ENCODE data around the gene CIAPIN1. TPM values are rescaled to one million over a fixed set of nuclear protein-coding genes. Genes with fewer than 3 reads are reported as not detected.

The CIAPIN1 gene
- polyA plus RNA-seq, 3 donors: 24.0 to 46.5 (median 42.1) TPM

GRCh38 chr16:57479205-57479975, 32.2 kb upstream of the CIAPIN1 start:
- H3K4me1 Mint-ChIP-seq: peaks cover 19% of the 10 kb centered on the region
- no peaks in the 10 kb centered on the region for H3K9me3 ChIP-seq (replicated peaks in 1 of 2; ENCODE audit: control insufficient read depth in 1 of 2, insufficient read depth in 1 of 2, low read length in 2 of 2)
- H3K27ac ChIP-seq (ENCODE audit: low read depth in 1 of 2, low read length in 2 of 2): no peak overlapping the region
- peaks cover 19 to 26% of the 10 kb centered on the region in 2 donors for H3K4me1 ChIP-seq (ENCODE audit: control insufficient read depth in 1 of 2, insufficient read depth in 2 of 2, low read length in 2 of 2)
- no peak overlapping the region for H3K27ac Mint-ChIP-seq
- H3K9ac ChIP-seq (ENCODE audit: insufficient read depth, low read length, poor library complexity, severe bottlenecking): no peak overlapping the region
- intact Hi-C loops (cut with micrococcal nuclease): no loop called here
- no peak overlapping the region for H3K4me3 ChIP-seq (replicated peaks in 1 of 3; ENCODE audit: low read depth in 2 of 3, low read length in 3 of 3)
- H2AFZ ChIP-seq (ENCODE audit: insufficient read depth, low read depth, low read length, poor library complexity, severe bottlenecking): peak overlapping the region; percentile 3
- H3K27me3 ChIP-seq (ENCODE audit: control insufficient read depth in 2 of 2, insufficient read depth in 2 of 2, low read length in 2 of 2): peaks cover 0 to 13% of the 10 kb centered on the region in 2 donors
- peak overlapping the region in 1 of 2 donors; percentile 79 for H3K4me3 Mint-ChIP-seq
- peaks cover 18 to 42% (median 29%) of the 10 kb centered on the region in 3 donors for H3K27me3 Mint-ChIP-seq (ENCODE audit: low read depth in 3 of 3)
- DNase-seq: no peak
- peaks cover 0 to 1% of the 10 kb centered on the region in 2 donors for H3K36me3 Mint-ChIP-seq
- 28% methylated on average over 25 of the region's 36 CpGs for WGBS (ENCODE audit: insufficient coverage)
- peak overlapping the region; percentile 25 for H3K4me2 ChIP-seq (replicated peaks; ENCODE audit: extremely low read depth, low read length, poor library complexity, severe bottlenecking)
- no peak for TF ChIP-seq CTCF (IDR thresholded peaks at IDR 0.05)
- no peaks in the 10 kb centered on the region for H3K79me2 ChIP-seq (ENCODE audit: insufficient read depth, low read length)
- no peaks in the 10 kb centered on the region for H4K20me1 ChIP-seq (ENCODE audit: insufficient read depth, low read length)
- H3K9me3 Mint-ChIP-seq: peaks cover 0 to 3% (median 2%) of the 10 kb centered on the region in 7 donors
- H3K36me3 ChIP-seq (replicated peaks in 1 of 2; ENCODE audit: control insufficient read depth in 1 of 2, insufficient read depth in 2 of 2, low read length in 2 of 2): no peaks in the 10 kb centered on the region

GRCh38 chr16:57478396-57479204, 31.4 kb upstream of the CIAPIN1 start:
- no peak for TF ChIP-seq CTCF (IDR thresholded peaks at IDR 0.05)
- peaks cover 19 to 26% of the 10 kb centered on the region in 2 donors for H3K4me1 ChIP-seq (ENCODE audit: control insufficient read depth in 1 of 2, insufficient read depth in 2 of 2, low read length in 2 of 2)
- intact Hi-C loops (cut with micrococcal nuclease): no loop called here
- no peak for DNase-seq
- peak overlapping the region; percentile 25 for H3K4me2 ChIP-seq (replicated peaks; ENCODE audit: extremely low read depth, low read length, poor library complexity, severe bottlenecking)
- H3K27me3 Mint-ChIP-seq (ENCODE audit: low read depth in 3 of 3): peaks cover 18 to 42% (median 27%) of the 10 kb centered on the region in 3 donors
- no peaks in the 10 kb centered on the region for H3K9me3 ChIP-seq (replicated peaks in 1 of 2; ENCODE audit: control insufficient read depth in 1 of 2, insufficient read depth in 1 of 2, low read length in 2 of 2)
- H3K9me3 Mint-ChIP-seq: peaks cover 0 to 3% (median 2%) of the 10 kb centered on the region in 7 donors
- no peaks in the 10 kb centered on the region for H4K20me1 ChIP-seq (ENCODE audit: insufficient read depth, low read length)
- peaks cover 19% of the 10 kb centered on the region for H3K4me1 Mint-ChIP-seq
- no peak overlapping the region for H3K27ac ChIP-seq (ENCODE audit: low read depth in 1 of 2, low read length in 2 of 2)
- H3K36me3 ChIP-seq (replicated peaks in 1 of 2; ENCODE audit: control insufficient read depth in 1 of 2, insufficient read depth in 2 of 2, low read length in 2 of 2): no peaks in the 10 kb centered on the region
- no peak overlapping the region for H3K4me3 ChIP-seq (replicated peaks in 1 of 3; ENCODE audit: low read depth in 2 of 3, low read length in 3 of 3)
- peaks cover 0 to 13% of the 10 kb centered on the region in 2 donors for H3K27me3 ChIP-seq (ENCODE audit: control insufficient read depth in 2 of 2, insufficient read depth in 2 of 2, low read length in 2 of 2)
- peak overlapping the region in 1 of 7 donors; percentile 12 for H3K27ac Mint-ChIP-seq
- no peak overlapping the region for H3K9ac ChIP-seq (ENCODE audit: insufficient read depth, low read length, poor library complexity, severe bottlenecking)
- H2AFZ ChIP-seq (ENCODE audit: insufficient read depth, low read depth, low read length, poor library complexity, severe bottlenecking): no peak overlapping the region
- peaks cover 0 to 1% of the 10 kb centered on the region in 2 donors for H3K36me3 Mint-ChIP-seq
- H3K4me3 Mint-ChIP-seq: peak overlapping the region in 1 of 2 donors; percentile 77
- H3K79me2 ChIP-seq (ENCODE audit: insufficient read depth, low read length): no peaks in the 10 kb centered on the region
- 2% methylated on average over 7 of the region's 15 CpGs for WGBS (ENCODE audit: insufficient coverage)

All from CD14-positive monocyte (primary cell).